SK-N-DZ (cell line): ENCODE measurements around the gene SCLT1.

Source experiments
- DNase-seq: peaks from one replicate; pipeline ENCODE4 v3.0.0-alpha.2; 2015; ENCODE audit warnings: low spot score
- small RNA-seq, 2 experiments: library from RNA; depleted of rRNA; stranded (forward); fragments of <200 nt; gene quantifications; one replicate each; pipeline ENCODE3, GENCODE V24; 2014

Gene SCLT1

GRCh38 chr4:128841402-128841801, 251.9 kb downstream of the SCLT1 start:
- no peak for DNase-seq

GRCh38 chr4:128840711-128841318, 252.5 kb downstream of the SCLT1 start:
- DNase-seq, result no peak

- no peak for DNase-seq
These were observed 255.7 kb downstream of the SCLT1 start for GRCh38 chr4:128837679-128838078.

DNA sequence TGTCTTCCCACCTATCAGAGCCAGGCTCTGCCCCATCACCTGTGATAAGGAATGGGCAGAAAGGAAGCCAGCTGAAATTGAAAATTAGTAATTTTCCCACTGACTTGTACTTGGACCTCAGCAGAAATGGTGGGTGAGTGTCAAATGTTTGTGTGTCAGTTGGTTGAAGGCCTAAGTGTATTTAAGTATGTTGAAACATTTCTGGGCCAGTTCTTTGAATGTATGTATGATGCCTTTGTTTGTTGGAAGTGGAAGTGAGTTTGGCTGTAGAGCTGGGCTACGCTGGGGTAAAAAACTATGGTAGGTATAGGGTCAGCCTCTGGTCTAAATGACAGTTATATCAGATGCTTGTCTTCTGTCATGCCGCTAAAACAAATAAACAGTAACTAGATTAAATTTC, 256.1 kb downstream of the SCLT1 start:
- DNase-seq, result no peak

DNA sequence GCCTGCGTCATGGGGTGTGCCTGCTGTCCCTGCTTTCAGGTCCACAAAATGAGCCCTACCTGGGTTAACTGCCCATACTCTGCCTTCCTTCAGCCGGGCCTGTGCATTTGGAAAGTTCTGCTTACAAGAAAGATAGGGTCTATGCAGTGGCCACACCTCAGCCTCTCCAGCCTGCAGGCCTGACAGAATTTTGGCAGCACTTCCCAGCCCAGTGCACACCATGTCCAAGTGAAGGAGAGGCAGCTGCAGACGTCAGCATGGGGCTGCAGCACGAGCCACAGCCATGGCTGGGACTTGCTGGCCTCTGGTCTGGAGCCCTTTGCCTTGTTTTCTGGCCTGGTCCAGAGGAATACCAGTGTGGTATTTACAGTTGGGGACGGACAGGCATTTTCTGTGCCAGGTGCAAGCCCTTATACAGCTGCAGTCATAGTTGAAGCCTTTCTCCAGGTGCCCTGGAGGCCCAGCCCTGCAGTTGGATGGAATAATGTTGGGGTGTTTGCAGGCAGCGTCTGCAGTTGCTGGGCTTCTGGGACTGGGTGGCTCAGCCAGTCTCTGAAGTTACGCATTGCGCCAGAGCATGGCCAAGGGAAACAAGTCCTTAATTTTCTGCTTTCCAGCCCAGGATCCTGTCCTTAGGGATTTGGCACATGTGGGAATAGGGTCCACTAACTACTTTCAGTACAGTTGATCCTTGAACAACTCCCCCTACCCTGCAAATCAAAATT, 257.7 kb downstream of the SCLT1 start:
- DNase-seq, result no peak

Small RNA genes within 50 kb of the gene (small RNA-seq; reads per million reads assigned to genes)
- 0 reads per million in 2 experiments for gene AC093826.2
